ENCODE data around the gene HENMT1. TPM values are rescaled to one million over a fixed set of nuclear protein-coding genes. Genes with fewer than 3 reads are reported as not detected.
"Not testable (repeated sequence)": the region's sequence is repeated elsewhere in the genome, so short reads cannot be mapped to it uniquely, and the experiment has no call there.

HENMT1 gene
- total RNA-seq, 1 experiment from 2014 or later, result 23.0 TPM

DNA sequence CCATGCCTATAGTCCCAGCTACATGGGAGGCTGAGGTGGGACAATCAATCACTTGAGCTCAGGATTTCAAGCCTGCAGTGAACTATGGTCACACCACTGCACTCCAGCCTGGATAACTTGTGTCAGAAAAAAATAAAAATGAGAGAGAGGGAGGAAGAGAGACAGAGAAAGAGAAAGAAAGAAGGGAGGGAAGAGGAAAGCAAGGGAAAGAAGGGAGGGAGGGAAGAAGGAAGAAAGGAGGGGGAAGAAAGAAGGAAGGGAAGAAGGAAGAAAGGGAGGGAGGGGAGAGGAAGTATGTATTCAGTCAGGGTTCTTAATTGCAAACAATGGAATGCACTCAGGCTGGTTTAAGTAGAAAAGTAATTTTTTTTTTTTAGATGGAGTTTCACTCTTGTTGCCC lies 7.9 kb upstream of the HENMT1 start:
- Histone ChIP-seq H3K9me3 (ENCODE audit: control insufficient read depth, insufficient read depth, low read depth, low read length) (no peaks in the 10 kb centered on the region), H3K36me3 (ENCODE audit: control insufficient read depth, insufficient read depth, low read length) (no peaks in the 10 kb centered on the region), H3K27me3 (ENCODE audit: control insufficient read depth, insufficient read depth, low read length) (no peaks in the 10 kb centered on the region), H3K4me1 (ENCODE audit: control insufficient read depth, insufficient read depth, low read length) (no peaks in the 10 kb centered on the region), H3K4me3 (ENCODE audit: low read depth in 2 of 2, low read length in 2 of 2) (no peak overlapping the region), H3K27ac (ENCODE audit: low read length) (no peak overlapping the region)
- in situ Hi-C loops (cut with HindIII; ENCODE audit: low pct_unique_long_range_greater_than_20kb, low sequenced_read_pairs) (no loop called here), intact Hi-C loops (cut with micrococcal nuclease; ENCODE audit: unreplicated experiment) (no loop called here)
- DNase-seq (ENCODE audit: low read depth, low spot score) (no peak), ATAC-seq (no peak)
- BruUV-seq (replicated peaks), result no TSS peak
- ChIA-PET CTCF (interaction anchor here (0.7 kb wide), 1 partner anchor 107 kb away, joined by 3 read pairs; no protein-coding TSS in a partner anchor), POLR2A (interaction anchor here (0.5 to 0.7 kb wide), 2 partner anchors 11 to 442 kb away, joined by 3 to 36 read pairs; no protein-coding TSS in a partner anchor)
- TF ChIP-seq TCF7L2 (IDR thresholded peaks at IDR 0.05; ENCODE audit: low read depth, low read length) (no peak), SIN3A (IDR thresholded peaks at IDR 0.05; ENCODE audit: borderline replicate concordance, insufficient read depth, low read depth, low read length) (no peak), POLR2AphosphoS5 (IDR thresholded peaks at IDR 0.05; ENCODE audit: low read depth, low read length) (no peak)
- TF ChIP-seq, protein P1, sequence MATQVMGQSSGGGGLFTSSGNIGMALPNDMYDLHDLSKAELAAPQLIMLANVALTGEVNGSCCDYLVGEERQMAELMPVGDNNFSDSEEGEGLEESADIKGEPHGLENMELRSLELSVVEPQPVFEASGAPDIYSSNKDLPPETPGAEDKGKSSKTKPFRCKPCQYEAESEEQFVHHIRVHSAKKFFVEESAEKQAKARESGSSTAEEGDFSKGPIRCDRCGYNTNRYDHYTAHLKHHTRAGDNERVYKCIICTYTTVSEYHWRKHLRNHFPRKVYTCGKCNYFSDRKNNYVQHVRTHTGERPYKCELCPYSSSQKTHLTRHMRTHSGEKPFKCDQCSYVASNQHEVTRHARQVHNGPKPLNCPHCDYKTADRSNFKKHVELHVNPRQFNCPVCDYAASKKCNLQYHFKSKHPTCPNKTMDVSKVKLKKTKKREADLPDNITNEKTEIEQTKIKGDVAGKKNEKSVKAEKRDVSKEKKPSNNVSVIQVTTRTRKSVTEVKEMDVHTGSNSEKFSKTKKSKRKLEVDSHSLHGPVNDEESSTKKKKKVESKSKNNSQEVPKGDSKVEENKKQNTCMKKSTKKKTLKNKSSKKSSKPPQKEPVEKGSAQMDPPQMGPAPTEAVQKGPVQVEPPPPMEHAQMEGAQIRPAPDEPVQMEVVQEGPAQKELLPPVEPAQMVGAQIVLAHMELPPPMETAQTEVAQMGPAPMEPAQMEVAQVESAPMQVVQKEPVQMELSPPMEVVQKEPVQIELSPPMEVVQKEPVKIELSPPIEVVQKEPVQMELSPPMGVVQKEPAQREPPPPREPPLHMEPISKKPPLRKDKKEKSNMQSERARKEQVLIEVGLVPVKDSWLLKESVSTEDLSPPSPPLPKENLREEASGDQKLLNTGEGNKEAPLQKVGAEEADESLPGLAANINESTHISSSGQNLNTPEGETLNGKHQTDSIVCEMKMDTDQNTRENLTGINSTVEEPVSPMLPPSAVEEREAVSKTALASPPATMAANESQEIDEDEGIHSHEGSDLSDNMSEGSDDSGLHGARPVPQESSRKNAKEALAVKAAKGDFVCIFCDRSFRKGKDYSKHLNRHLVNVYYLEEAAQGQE (IDR thresholded peaks at IDR 0.05; ENCODE audit: insufficient read depth in 1 of 2, low read depth in 2 of 2, low read length in 1 of 2), result no peak
- TF ChIP-seq, protein P2, sequence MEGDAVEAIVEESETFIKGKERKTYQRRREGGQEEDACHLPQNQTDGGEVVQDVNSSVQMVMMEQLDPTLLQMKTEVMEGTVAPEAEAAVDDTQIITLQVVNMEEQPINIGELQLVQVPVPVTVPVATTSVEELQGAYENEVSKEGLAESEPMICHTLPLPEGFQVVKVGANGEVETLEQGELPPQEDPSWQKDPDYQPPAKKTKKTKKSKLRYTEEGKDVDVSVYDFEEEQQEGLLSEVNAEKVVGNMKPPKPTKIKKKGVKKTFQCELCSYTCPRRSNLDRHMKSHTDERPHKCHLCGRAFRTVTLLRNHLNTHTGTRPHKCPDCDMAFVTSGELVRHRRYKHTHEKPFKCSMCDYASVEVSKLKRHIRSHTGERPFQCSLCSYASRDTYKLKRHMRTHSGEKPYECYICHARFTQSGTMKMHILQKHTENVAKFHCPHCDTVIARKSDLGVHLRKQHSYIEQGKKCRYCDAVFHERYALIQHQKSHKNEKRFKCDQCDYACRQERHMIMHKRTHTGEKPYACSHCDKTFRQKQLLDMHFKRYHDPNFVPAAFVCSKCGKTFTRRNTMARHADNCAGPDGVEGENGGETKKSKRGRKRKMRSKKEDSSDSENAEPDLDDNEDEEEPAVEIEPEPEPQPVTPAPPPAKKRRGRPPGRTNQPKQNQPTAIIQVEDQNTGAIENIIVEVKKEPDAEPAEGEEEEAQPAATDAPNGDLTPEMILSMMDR (IDR thresholded peaks at IDR 0.05), result no peak

DNA sequence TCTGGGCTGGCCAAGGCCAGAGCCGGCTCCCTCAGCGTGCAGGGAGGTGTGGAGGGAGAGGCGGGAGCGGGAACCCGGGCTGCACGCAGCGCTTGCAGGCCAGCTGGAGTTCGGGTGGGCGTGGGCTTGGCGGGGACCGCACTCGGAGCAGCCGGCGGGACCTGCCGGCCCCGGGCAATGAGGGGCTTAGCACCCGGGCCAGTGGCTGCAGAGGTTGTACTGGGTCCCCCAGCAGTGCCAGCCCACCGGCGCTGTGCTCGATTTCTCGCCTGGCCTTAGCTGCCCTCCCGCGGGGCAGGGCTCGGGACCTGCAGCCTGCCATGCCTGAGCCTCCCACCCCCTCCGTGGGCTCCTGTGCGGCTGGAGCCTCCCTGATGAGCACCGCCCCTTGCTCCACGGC lies 6.5 kb upstream of the HENMT1 start:
- in situ Hi-C loops (cut with HindIII; ENCODE audit: low pct_unique_long_range_greater_than_20kb, low sequenced_read_pairs); H3K4me1 ChIP-seq (ENCODE audit: control insufficient read depth, insufficient read depth, low read length); POLR2A ChIA-PET; ATAC-seq; H3K4me3 ChIP-seq (ENCODE audit: low read depth in 2 of 2, low read length in 2 of 2); H3K9me3 ChIP-seq (ENCODE audit: control insufficient read depth, insufficient read depth, low read depth, low read length); CTCF ChIA-PET; BruUV-seq (replicated peaks); DNase-seq (ENCODE audit: low read depth, low spot score); H3K36me3 ChIP-seq (ENCODE audit: control insufficient read depth, insufficient read depth, low read length); H3K27ac ChIP-seq (ENCODE audit: low read length); H3K27me3 ChIP-seq (ENCODE audit: control insufficient read depth, insufficient read depth, low read length); intact Hi-C loops (cut with micrococcal nuclease; ENCODE audit: unreplicated experiment): not testable (repeated sequence)

DNA sequence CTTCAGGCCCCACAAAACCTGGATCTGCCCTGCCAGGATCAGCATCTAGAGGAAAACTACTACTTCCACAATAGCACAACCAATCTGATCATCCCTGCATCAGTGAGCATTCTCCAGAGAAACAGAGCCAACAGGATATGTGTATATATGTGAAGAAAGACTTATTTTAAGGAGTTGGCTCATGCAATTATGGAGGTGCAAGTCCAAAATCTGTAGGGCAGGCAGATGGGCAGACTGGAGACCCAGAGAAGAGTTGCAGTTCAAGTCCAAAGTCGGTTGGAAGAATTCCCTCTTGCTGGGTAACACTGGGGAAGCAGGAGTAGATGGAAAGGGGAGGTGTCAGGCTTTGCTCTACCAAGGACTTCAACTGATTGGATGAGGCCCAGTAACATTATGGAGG lies 4.9 kb upstream of the HENMT1 start:
- Histone ChIP-seq H3K4me1 (ENCODE audit: control insufficient read depth, insufficient read depth, low read length) (no peaks in the 10 kb centered on the region), H3K36me3 (ENCODE audit: control insufficient read depth, insufficient read depth, low read length) (no peaks in the 10 kb centered on the region), H3K27me3 (ENCODE audit: control insufficient read depth, insufficient read depth, low read length) (no peaks in the 10 kb centered on the region), H3K27ac (ENCODE audit: low read length) (no peak overlapping the region), H3K9me3 (ENCODE audit: control insufficient read depth, insufficient read depth, low read depth, low read length) (no peaks in the 10 kb centered on the region), H3K4me3 (ENCODE audit: low read depth in 2 of 2, low read length in 2 of 2) (no peak overlapping the region)
- no TSS peak for BruUV-seq (replicated peaks)
- in situ Hi-C loops (cut with HindIII; ENCODE audit: low pct_unique_long_range_greater_than_20kb, low sequenced_read_pairs) (no loop called here), intact Hi-C loops (cut with micrococcal nuclease; ENCODE audit: unreplicated experiment) (no loop called here)
- TF ChIP-seq SIN3A (IDR thresholded peaks at IDR 0.05; ENCODE audit: borderline replicate concordance, insufficient read depth, low read depth, low read length), result no peak
- DNase-seq (ENCODE audit: low read depth, low spot score) (no peak), ATAC-seq (no peak)
- ChIA-PET POLR2A (no interaction called here), CTCF (no interaction called here)

All from Panc1 (cell line).